GM12801 (cell line): Measurements from ENCODE around the gene FOXE3.

Experiments
- TF ChIP-seq, protein P1 (sequence below): IDR thresholded peaks from one replicate; pipeline ENCODE4 v1.5.1; 2011; ENCODE audit warnings: control low read depth; ENCODE audit not compliant: insufficient read length; ENCODE audit errors: extremely low read depth

Gene FOXE3

DNA sequence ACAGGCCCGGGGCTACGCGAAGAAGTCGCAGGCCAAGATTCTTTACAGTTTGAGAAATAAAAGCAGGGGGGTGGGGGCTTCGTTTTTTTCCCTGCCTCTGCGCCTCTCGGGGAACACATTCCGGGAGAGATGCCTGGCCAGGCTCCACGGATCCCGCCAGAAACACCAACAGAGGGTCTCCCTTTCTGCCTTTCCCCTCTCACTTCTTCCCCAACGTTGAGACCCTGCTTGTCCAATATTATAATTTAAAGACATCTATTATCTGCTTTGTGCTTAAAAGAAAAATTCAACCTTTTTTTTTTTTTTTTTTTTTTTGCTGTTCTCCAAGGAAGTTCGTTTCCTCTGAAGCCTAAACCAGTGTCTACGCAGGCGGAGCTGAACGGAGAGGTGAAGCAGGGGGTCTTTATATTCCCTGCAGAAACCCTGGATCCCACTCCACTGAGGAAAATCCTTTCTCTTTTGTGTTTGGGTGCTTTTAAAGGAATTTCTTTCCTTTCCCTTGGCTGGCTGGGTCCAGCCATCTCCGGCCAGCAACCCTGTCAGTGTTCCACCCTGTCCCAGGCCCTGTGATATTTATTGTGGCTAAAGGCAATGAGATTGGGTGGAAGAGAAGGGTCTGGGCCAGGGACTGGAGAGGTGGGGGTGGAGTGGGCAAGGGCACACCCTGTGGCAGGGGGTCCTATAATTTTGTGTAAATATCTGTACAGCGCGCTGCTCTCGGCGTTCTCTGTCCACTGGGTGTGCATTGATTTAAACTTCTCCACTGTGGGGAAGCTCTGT, 23.9 kb downstream of the FOXE3 start:
- TF ChIP-seq, protein P1, sequence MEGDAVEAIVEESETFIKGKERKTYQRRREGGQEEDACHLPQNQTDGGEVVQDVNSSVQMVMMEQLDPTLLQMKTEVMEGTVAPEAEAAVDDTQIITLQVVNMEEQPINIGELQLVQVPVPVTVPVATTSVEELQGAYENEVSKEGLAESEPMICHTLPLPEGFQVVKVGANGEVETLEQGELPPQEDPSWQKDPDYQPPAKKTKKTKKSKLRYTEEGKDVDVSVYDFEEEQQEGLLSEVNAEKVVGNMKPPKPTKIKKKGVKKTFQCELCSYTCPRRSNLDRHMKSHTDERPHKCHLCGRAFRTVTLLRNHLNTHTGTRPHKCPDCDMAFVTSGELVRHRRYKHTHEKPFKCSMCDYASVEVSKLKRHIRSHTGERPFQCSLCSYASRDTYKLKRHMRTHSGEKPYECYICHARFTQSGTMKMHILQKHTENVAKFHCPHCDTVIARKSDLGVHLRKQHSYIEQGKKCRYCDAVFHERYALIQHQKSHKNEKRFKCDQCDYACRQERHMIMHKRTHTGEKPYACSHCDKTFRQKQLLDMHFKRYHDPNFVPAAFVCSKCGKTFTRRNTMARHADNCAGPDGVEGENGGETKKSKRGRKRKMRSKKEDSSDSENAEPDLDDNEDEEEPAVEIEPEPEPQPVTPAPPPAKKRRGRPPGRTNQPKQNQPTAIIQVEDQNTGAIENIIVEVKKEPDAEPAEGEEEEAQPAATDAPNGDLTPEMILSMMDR, result no peak

DNA sequence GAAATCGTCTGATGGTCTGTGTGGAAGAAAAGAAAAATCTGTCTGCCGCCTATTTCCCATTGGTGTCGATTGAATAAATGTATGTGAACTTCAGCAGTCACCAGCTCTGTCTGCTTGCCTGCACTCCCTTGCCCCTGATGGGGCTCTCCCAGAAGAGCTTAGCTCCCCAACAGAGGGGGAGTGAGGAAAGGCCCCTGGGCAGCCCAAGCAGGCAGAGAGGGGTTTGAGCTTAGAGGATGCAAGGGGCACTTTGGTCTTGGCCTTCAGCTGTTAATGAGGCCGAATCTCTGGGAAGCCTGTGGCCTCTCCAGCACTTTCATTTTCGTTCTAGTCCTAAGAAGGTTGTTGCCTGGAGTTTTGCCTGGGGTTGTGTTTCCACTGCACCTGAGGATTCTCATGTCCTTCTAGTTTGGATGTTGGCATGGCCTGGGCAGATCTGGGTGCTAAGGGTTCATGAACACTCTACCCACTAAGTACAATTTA, 24.6 kb downstream of the FOXE3 start:
- TF ChIP-seq, protein P1, result no peak

GRCh38 chr1:47441450-47442106, 25.5 kb downstream of the FOXE3 start:
- TF ChIP-seq, protein P1, result no peak

DNA sequence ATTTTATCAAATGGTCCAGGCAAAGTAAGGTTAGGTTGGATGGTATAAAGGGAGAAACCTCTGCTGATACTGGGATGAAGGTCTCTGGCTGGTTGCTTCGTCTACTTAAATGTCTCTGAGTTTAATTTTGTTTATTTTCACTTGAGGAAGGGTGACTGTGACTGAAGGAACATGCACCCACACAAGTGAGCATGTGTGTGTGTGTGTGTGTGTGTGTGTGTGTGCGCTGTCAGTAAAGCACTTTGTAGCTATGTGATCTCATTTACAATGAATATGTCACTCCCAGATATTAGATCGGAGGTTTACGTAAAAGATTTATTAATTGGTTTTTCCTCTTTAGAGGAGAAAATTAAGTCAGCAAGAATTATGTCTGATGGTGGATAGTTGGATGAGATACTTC, 26.1 kb downstream of the FOXE3 start:
- TF ChIP-seq, protein P1, result no peak

DNA sequence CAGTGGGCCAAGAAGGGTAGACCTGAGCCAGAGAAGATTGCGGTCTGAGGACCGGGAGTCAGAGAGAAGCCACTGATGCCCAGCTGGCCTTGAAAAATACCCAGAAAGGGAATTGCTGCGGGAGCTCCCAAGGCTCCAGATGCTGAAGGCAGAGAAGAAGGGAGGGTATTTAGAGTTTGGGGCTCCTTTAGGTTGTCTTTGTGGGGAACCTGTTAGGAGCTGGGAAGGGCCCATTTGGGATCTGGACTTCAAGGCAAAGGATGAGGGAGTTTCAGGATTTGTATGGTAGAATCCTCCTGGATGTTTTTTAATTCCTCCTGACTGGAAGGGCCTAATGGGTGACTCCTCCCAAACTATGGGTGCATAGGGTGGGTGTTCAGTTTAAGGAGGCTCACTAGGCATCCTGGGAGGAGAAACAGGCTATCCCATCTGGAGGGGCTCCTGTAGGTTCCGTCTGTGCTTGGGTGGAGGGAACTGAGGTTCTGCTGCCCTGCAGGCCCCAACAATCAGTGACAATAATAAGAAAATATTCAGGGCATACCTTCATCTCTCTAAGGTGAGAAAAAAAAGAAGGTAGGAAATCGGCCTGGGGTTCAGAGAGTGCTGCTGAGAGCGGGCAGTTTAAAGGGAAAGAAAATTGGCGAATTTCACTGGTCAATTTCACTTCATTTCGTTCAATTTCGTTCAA, 26.9 kb downstream of the FOXE3 start:
- TF ChIP-seq, protein P1, result no peak

- TF ChIP-seq, protein P1, result no peak
These were observed 27.6 kb downstream of the FOXE3 start for GRCh38 chr1:47443530-47444296.

DNA sequence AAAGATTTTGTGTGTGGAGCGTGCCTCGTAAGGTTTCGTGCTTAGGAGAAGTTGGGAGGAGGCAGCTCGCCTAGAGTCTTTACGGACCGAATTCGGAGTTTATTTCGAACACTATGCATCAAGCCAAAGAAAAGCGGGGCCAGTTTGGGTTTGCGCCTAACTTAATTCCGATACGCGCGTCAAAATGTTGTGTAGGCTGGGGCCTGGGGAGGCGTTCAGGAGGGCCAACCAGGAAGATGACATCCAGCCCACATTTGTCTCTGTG, 28.1 kb downstream of the FOXE3 start:
- TF ChIP-seq, protein P1, result no peak
